ENCODE measurements around the gene RCC1.
"Not testable (repeated sequence)": the region's sequence is repeated elsewhere in the genome, so short reads cannot be mapped to it uniquely, and the experiment has no call there.

Gene RCC1, protein sequence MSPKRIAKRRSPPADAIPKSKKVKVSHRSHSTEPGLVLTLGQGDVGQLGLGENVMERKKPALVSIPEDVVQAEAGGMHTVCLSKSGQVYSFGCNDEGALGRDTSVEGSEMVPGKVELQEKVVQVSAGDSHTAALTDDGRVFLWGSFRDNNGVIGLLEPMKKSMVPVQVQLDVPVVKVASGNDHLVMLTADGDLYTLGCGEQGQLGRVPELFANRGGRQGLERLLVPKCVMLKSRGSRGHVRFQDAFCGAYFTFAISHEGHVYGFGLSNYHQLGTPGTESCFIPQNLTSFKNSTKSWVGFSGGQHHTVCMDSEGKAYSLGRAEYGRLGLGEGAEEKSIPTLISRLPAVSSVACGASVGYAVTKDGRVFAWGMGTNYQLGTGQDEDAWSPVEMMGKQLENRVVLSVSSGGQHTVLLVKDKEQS

GRCh38 chr1:28505406-28506187 is at the start of gene RCC1:
Gene RCC1, plus strand, starts transcription at chr1:28506043. Its CDS starts 23,824 bp downstream, at chr1:28529867.
- peak; percentile 85 to 87 for DNase-seq (ENCODE audit: low read depth in 2 of 2)

GRCh38 chr1:28456078-28456477 is 49.8 kb upstream of the RCC1 start:
- DNase-seq (ENCODE audit: low read depth in 2 of 2), result no peak

DNA sequence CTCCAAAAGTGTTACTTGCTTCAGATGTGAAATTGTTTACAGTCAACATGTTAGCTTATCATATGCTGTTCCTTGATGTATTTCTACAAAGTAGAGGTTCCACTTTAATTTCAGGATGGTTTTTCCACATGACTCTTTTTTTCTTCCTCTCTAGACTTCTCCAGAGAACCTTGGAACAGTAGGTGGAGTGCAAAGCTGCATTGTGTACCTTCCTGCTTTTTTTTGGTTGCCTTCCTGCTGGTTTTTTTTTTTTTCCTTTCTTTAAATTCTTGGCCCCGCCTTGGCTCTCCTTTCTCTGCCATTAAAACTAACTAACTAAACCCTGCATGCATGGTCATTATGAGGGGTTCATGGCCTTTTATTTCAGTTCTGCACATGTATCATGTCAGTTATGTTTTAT is 48.2 kb upstream of the RCC1 start:
- DNase-seq (ENCODE audit: low read depth in 2 of 2), result no peak

DNA sequence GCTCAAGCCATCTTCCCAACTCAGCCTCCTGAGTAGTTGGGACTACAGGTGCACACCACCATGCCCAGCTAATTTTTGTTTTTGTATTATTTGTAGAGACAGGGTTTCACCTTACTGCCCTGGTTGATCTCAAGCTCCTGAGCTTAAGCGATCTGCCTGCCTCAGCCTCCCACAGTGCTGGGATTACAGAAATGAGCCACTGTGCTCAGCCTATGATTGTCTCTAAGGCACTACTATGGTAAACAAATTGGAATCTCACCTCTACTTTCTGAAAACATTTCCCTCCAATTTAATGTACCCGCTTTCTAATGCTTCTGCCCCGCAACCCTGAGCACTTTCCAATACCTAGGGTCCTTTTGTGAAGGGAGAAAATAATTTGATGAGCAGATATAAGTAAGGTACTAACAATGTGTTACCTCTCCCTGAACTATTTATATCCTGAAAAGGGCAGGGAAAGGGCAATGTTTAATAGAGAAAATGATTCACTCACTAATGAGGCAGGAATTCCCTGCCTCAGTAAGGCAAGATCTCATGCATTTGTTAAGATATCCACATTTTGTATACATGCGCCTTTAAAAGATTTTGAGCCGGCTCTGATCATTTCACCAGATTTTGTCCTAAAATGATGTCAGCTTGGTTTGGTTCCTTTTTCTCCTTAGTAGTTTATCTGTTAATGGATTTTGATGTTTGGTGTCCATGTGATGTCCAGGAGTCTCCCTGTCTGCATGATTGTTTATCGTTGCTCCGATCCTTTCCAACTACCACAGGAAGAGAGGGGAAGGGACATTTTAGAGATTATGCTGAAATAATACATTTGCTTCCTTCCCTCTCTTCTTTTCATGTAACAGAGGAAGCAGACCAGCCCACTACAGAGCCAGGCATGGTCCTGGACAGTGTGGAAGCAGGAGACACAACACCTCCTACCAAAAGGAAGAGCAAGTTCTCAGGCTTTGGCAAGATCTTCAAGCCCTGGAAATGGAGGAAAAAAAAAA is 47.3 kb upstream of the RCC1 start:
- DNase-seq (ENCODE audit: low read depth in 2 of 2), result no peak

DNA sequence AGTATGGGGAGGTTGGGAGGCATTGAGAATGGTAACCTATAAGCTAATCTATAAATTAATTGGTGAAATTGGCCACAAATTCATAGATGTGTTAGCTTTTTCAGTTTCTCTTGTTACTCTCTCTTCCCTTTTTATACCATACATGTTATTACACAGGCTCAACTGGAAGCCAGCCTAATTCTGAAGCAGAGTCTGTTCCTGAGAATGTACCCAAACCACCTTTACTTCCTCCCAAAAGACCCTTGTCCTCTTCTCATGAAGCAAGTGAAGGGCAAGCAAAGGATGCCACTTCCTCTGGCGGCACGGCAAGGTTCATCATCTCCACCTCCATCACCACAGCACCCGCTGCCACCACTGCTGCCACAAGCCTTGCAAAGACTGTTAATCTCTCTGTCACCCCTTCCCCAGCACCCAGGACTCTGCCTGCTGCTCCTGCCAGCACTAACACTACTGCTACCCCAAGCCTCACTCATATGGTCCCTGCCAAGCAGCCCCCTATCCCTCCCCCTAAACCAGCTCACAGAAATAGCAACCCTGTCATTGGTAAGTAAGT is 39.5 kb upstream of the RCC1 start:
- DNase-seq (ENCODE audit: low read depth in 2 of 2), result no peak

DNA sequence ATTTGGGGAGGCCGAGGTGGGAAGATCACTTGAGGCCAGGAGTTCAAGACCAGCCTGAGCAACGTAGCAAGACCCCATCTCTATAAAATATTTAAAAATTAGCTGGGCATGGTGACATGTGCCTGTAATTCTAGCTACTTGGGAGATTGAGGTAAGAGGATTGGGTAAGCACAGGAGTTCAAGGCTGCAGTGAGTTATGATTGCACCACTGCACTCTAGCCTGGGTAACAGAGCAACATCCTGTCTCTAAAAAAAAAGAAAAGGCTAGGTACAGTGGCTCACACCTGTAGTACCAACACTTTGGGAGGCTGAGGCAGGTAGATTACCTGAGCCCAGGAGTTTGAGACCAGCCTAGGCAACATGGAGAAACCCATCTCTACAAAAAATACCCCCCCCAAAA is 35.7 kb upstream of the RCC1 start:
- DNase-seq (ENCODE audit: low read depth in 2 of 2), result no peak

DNA sequence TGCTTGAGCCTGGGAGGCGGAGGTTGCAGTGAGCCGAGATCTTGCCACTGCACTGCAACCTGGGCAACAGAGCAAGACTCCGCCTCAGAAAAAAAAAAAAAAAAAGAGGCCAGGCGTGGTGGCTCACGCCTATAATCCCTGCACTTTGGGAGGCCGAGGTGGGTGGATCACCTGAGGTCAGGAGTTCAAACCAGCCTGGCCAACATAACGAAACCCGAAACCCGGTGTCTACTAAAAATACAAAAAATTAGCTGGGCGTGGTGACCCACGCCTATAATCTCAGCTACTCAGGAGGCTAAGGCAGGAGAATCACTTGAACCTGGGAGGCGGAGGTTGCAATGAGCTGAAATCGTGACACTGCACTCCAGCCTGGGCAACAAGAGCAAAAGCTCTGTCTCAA is 26.3 kb upstream of the RCC1 start:
- DNase-seq (ENCODE audit: low read depth in 2 of 2), result not testable (repeated sequence)

DNA sequence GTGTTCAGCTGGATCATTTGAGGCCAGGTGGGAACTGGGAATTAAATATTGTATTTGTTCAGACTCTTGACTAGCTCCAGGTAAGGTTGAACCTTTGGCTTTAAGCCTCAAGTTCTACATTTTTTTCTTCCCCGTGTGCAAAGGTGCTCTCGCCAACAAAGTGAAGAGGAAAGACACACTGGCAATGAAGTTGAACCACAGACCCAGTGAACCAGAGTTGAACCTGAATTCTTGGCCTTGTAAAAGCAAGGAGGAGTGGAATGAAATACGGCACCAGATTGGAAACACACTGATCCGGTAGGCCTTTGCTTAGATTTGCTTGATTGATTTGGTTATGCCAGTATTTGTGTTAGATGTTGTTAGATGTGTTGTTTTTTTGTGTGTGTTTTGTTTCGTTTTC is 25.5 kb upstream of the RCC1 start:
- DNase-seq (ENCODE audit: low read depth in 2 of 2), result no peak

DNA sequence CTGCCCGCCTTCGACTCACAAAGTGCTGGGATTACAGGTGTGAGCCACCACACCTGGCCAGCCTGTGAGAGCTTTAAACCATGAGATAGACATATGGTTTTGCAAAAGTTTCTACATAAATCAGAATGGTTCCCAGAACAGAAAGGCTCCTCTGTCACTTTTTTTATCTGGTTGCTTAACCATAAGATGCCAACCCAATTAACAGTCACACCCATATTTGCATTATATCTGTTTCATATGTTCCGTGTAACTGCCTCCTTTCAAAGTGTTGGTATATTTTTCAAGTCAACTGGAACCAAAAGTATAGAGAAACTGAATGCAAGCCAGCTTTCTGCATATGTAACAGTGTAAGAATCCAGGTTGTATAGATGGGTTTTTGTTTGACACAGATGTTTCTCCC is 23.7 kb upstream of the RCC1 start:
- DNase-seq (ENCODE audit: low read depth in 2 of 2), result no peak

- no peak for DNase-seq (ENCODE audit: low read depth in 2 of 2)
These were observed 23.1 kb upstream of the RCC1 start for GRCh38 chr1:28482702-28483101.

- DNase-seq (ENCODE audit: low read depth in 2 of 2), result no peak
These were observed 11.1 kb upstream of the RCC1 start for GRCh38 chr1:28494737-28495136.

GRCh38 chr1:28499553-28499952 is 6.3 kb upstream of the RCC1 start:
- no peak for DNase-seq (ENCODE audit: low read depth in 2 of 2)

DNA sequence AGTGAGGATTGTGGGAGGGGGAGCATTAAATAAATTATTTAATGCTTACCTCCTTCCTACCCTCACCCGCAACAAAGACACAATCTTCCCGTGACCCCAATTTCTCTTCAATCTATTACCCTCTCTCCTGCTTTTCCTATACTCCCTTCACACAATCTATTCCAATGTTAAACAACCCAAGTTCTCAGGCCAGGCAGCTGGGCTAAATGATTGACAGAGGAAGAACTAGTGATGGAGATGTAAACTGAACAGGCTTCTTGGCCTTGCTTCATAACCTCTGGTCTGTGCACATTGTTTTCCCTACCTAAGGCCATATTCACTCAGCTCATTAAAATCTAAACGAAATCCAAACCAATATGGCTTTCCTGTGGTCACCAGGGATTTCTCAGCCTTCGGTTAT is 3.9 kb upstream of the RCC1 start:
- no peak for DNase-seq (ENCODE audit: low read depth in 2 of 2)

DNA sequence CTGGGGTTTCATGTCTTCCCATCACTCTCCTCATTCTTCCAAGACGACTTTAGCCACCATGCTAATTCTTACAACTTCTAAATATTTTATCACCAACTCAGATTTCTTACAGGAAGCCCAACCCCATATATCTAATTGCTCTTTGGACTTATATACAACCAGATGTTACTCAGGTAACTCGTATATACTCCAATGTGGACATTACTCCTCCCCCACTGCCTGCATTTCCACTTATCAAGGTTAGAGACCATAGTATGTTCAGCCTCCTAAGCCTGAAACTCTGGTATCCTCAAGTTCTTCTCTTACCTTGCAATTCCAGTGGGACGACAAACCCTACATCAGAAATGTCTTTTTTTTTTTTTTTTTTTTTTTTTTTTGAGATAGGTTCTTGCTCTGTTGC is 2.7 kb upstream of the RCC1 start:
- no peak for DNase-seq (ENCODE audit: low read depth in 2 of 2)

DNA sequence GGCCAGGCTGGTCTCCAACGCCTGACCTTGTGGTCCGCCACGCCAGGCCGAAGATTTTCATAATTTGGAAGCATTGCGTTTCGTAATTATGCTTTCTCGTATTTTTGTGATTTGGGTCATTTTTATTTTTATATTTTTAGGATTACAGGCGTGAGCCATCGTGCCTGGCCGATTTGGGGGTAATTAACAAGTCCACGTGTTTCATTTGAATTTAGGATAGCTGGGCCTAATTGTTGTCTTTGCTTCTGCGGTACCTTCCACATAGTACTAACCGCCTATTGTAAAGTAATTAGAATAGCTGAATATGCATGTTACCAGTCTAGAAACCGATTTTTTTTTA is 1.0 kb downstream of the RCC1 start:
- DNase-seq (ENCODE audit: low read depth in 2 of 2), result no peak

GRCh38 chr1:28507247-28507645 is 1.4 kb downstream of the RCC1 start:
- DNase-seq (ENCODE audit: low read depth in 2 of 2), result no peak

DNA sequence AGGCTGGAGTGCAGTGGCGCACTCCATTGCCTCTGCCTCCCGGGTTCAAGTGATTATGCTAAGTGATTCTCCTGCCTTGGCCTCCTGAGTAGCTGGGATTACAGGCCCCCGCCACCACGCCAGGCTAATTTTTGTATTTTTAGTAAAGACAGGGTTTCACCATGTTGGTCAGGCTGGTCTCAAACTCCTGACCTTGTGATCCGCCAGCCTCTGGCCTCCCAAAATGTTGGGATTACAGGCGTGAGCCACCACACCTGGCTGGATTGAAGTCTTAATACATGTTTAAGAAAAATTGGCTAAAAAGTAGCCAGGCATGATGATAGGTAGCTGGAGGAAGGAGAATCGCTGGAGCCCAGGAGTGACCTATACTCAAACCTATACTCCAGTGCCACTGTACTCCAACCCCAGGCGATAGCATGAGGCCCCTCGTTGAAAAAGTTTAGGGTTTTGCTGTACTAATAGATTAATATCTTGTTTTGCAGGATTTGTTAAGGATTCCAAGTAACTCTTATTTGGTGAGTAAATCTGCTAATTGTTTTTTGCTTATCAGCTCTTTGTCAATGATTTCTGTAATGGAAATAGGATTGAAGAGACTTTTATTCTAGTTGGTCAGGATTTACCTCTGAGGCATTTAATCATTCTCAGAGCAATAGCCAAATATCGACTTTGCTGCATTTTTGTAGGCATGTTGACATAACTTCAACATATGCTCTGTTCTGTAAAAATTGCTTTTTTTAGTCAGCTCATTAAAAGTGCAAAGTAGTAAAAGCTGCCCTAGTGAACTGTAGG is 2.0 kb downstream of the RCC1 start:
- DNase-seq (ENCODE audit: low read depth in 2 of 2), result no peak

DNA sequence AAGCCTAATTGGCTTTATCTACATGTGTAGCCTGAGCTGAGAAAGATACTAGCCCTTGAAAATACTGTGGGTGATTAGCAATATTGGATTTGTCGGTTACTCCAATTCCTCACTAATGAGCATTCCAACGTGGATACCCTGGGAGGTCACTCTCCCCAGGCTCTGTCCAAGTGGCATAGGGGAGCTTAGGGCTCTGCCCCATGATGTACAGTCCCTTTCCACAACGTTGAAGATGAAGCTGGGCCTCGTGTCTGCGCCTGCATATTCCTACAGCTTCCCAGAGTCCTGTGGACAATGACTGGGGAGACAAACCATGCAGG is 2.6 kb downstream of the RCC1 start:
- no peak for DNase-seq (ENCODE audit: low read depth in 2 of 2)

GRCh38 chr1:28509705-28510272 is 3.9 kb downstream of the RCC1 start:
- no peak for DNase-seq (ENCODE audit: low read depth in 2 of 2)

DNA sequence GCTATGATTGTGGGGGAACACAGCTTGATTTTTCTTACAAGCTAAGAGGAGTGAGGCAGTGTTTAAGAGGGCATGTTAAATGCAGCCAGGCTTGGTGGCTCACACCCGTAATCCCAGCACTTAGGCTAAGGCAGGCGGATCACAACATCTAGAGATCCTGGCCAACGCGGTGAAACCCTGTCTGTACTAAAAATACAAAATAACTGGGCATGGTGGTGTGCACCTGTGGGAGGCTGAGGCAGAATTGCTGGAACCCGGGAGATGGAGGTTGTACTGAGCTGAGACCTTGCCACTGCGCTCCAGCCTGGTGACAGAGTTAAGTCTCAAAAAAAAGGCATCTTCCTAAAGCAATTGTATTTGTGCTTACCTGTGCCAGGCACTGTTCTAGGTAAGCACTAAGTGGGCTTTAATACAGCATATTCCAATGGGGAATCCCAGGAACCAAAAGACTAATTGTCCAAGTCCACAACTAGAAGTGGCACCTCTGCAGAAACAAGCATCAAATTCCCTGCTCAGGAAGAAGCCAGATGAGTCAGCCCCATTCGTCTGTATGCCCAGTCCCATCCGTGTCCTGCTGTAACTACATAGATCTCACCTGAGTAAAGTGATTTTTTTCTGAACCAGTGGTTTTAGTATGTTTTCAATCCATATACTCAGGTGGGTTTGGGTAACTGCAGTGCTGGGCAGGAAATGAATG is 4.6 kb downstream of the RCC1 start:
- DNase-seq (ENCODE audit: low read depth in 2 of 2), result no peak
